Measurements from ENCODE around the gene STRIT1.
"Not testable (repeated sequence)": the region's sequence is repeated elsewhere in the genome, so short reads cannot be mapped to it uniquely, and the experiment has no call there.

STRIT1 gene

DNA sequence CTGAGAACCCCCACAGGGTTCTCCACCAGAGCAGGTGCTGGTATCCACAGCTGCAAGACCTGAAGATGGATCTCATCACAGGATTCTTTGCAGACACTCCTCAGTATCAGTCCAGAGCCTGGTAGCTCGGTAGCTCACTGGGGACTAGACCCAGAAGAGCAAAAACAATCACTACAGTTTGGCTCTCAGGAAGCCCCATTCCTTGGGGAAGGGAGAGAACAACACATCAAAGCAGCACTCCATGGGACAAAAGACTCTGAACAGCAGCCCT, 22.2 kb downstream of the STRIT1 start:
- TF ChIP-seq CTCF (IDR thresholded peaks at IDR 0.05; ENCODE audit: low read depth, low read length): no peak
- H3K4me3 ChIP-seq (replicated peaks in 1 of 2; ENCODE audit: low read depth in 2 of 2, low read length in 2 of 2): no peak overlapping the region
- DNase-seq (ENCODE audit: low read depth in 2 of 2): no peak

GRCh38 chr3:155270485-155271342, 22.8 kb downstream of the STRIT1 start:
- no peak for TF ChIP-seq CTCF (IDR thresholded peaks at IDR 0.05; ENCODE audit: low read depth, low read length)
- DNase-seq (ENCODE audit: low read depth in 2 of 2): peak in 1 of 2 donors; percentile 16
- H3K4me3 ChIP-seq (replicated peaks in 1 of 2; ENCODE audit: low read depth in 2 of 2, low read length in 2 of 2): no peak overlapping the region

DNA sequence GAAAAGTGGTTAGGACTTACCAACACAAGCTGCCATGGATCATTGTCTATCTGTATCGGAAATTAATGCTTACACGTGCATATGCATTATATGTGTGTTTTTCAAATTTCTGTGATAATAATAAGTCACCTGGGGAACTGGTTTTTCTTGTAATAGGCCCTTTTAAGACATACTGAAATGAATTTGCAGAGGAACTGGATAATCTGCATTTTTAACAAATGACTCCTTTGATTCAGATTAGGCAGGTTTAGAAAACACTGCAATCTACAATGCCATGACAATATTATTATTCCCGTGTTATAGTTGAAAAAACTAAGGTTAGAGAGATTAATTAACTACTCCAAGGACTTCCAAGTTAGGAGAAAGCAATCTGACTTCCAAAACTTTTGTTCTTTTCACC, 23.4 kb downstream of the STRIT1 start:
- no peak for TF ChIP-seq CTCF (IDR thresholded peaks at IDR 0.05; ENCODE audit: low read depth, low read length)

GRCh38 chr3:155262855-155263254, 30.6 kb downstream of the STRIT1 start:
- DNase-seq (ENCODE audit: low read depth in 2 of 2); H3K4me3 ChIP-seq (replicated peaks in 1 of 2; ENCODE audit: low read depth in 2 of 2, low read length in 2 of 2): not testable (repeated sequence)

More for the DNA sequence above, 23.4 kb downstream of the STRIT1 start:
- DNase-seq (ENCODE audit: low read depth in 2 of 2): no peak
- H3K4me3 ChIP-seq (replicated peaks in 1 of 2; ENCODE audit: low read depth in 2 of 2, low read length in 2 of 2): no peak overlapping the region

- DNase-seq (ENCODE audit: low read depth in 2 of 2): no peak
- no peak overlapping the region for H3K4me3 ChIP-seq (replicated peaks in 1 of 2; ENCODE audit: low read depth in 2 of 2, low read length in 2 of 2)
- TF ChIP-seq CTCF (IDR thresholded peaks at IDR 0.05; ENCODE audit: low read depth, low read length): no peak
These were observed 31.2 kb downstream of the STRIT1 start for GRCh38 chr3:155262295-155262694.

- no peak for DNase-seq (ENCODE audit: low read depth in 2 of 2)
- TF ChIP-seq CTCF (IDR thresholded peaks at IDR 0.05; ENCODE audit: low read depth, low read length): no peak
- no peak overlapping the region for H3K4me3 ChIP-seq (replicated peaks in 1 of 2; ENCODE audit: low read depth in 2 of 2, low read length in 2 of 2)
These were observed 39.0 kb downstream of the STRIT1 start for GRCh38 chr3:155254445-155254844.

DNA sequence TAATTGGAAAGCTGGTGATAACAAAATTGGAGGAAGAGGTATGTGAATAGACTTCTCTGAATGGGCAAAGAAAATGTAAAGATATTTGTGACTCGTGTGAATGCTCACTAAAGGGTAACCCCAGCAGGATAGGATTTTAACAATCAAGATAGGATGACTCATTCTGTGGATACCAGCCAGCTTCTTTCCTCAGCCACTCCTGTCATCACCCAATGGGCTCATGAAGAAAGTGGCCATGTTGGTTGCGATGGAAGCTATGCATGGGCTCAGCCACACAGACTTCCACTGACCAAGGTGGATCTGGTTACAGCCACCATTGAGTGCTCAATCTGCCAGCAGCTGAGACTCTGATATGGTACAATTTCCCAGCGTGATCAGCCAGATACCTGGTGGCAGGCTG, 40.9 kb downstream of the STRIT1 start:
- no peak overlapping the region for H3K4me3 ChIP-seq (replicated peaks in 1 of 2; ENCODE audit: low read depth in 2 of 2, low read length in 2 of 2)
- peak; percentile 69 to 78 for DNase-seq (ENCODE audit: low read depth in 2 of 2)
- no peak for TF ChIP-seq CTCF (IDR thresholded peaks at IDR 0.05; ENCODE audit: low read depth, low read length)

Measured in cardiac fibroblast (primary cell).